ENCODE results near the gene IGSF9B.

GRCh38 chr11:133991101-133991500 lies 34.3 kb upstream of the IGSF9B start:
- TF ChIP-seq GATA3 (IDR thresholded peaks at IDR 0.05; ENCODE audit: low read depth, low read length) (no peak), GATA2 (IDR thresholded peaks at IDR 0.05; ENCODE audit: low read depth, low read length) (no peak)

Measured in SH-SY5Y (cell line).